NCI-H446 treated with DMSO at 0.1 percent for 48 hours (cell line): ENCODE measurements around the gene SMC1B.
"Not testable (repeated sequence)": the region's sequence is repeated elsewhere in the genome, so short reads cannot be mapped to it uniquely, and the experiment has no call there.

Source experiments
- DNase-seq: peaks from one replicate; lab custom pipeline; 2025; lab: John Stamatoyannopoulos, UW

Gene SMC1B

GRCh38 chr22:45302751-45303150, 110.6 kb downstream of the SMC1B start:
- DNase-seq, result no peak

- no peak for DNase-seq
These were observed 114.4 kb downstream of the SMC1B start for GRCh38 chr22:45298934-45299505.

- no peak for DNase-seq
These were observed 116.6 kb downstream of the SMC1B start for GRCh38 chr22:45296628-45297297.

GRCh38 chr22:45295492-45295891, 117.9 kb downstream of the SMC1B start:
- no peak for DNase-seq

- not testable (repeated sequence) for DNase-seq
These were observed 118.4 kb downstream of the SMC1B start for GRCh38 chr22:45295004-45295403.
